ENCODE results near the gene EYA2. TPM values are rescaled to one million over a fixed set of nuclear protein-coding genes. Genes with fewer than 3 reads are reported as not detected.

EYA2 gene
- total and polyA plus RNA-seq, 2 of the 4 experiments (the other 2 are of a cell fraction) = 2.3 to 5.4 TPM

GRCh38 chr20:46939031-46939965 is 44.7 kb downstream of the EYA2 start:
- TF ChIP-seq MAFK (IDR thresholded peaks at IDR 0.05; ENCODE audit: low read depth, low read length) (peak; percentile 39; the same call in 1 of the 2 replicates), POLR2A (IDR thresholded peaks at IDR 0.05; ENCODE audit: low read depth, low read length) (no peak), CEBPB (IDR thresholded peaks at IDR 0.05; ENCODE audit: low read depth, low read length) (no peak), MXI1 (IDR thresholded peaks at IDR 0.05; ENCODE audit: borderline replicate concordance, low read depth, low read length) (no peak), CTCF (conservative IDR thresholded peaks at IDR 0.05; ENCODE audit: low read depth, low read length) (0 out of 2 replicates have a peak, but pooled peaks have one; percentile 11), NFE2L2 (IDR thresholded peaks at IDR 0.05; ENCODE audit: low read depth, low read length) (peak; percentile 46), FOS (IDR thresholded peaks at IDR 0.05; ENCODE audit: low read depth, low read length) (no peak), USF2 (IDR thresholded peaks at IDR 0.05; ENCODE audit: low read depth, low read length) (peak; percentile 89), MAZ (IDR thresholded peaks at IDR 0.05; ENCODE audit: borderline replicate concordance, low read depth, low read length) (no peak)
- POLR2A ChIA-PET (ENCODE audit: unreplicated experiment) = no interaction called here
- CTCF ChIA-PET = interaction anchor here (0.7 kb wide), 1 partner anchor 9 kb away, joined by 3 read pairs; no protein-coding TSS in a partner anchor
- Histone ChIP-seq H3K36me3 (ENCODE audit: control insufficient read depth, insufficient read depth, low read length) (no peaks in the 10 kb centered on the region), H2BK20ac (ENCODE audit: low read depth, low read length) (no peak overlapping the region), H4K20me1 (ENCODE audit: insufficient read depth, low read length) (no peaks in the 10 kb centered on the region), H3K27me3 (ENCODE audit: control insufficient read depth, insufficient read depth, low read length) (no peaks in the 10 kb centered on the region), H4K91ac (ENCODE audit: insufficient read depth, low read depth, low read length) (no peak overlapping the region), H3K18ac (ENCODE audit: low read depth, low read length) (no peak overlapping the region), H3K4me2 (ENCODE audit: low read depth, low read length) (no peak overlapping the region), H4K5ac (ENCODE audit: low read depth, low read length) (no peak overlapping the region), H3K27ac (ENCODE audit: insufficient read depth, low read length) (no peak overlapping the region), H2AFZ (replicated peaks; ENCODE audit: low read length, poor library complexity) (no peak overlapping the region), H3K9me3 (ENCODE audit: control insufficient read depth, insufficient read depth, low read length) (no peaks in the 10 kb centered on the region), H4K8ac (ENCODE audit: low read depth in 2 of 2, low read length in 2 of 2) (no peak overlapping the region), H3K56ac (ENCODE audit: extremely low read depth, insufficient read depth, low read length) (no peak overlapping the region), H3K14ac (replicated peaks; ENCODE audit: low read depth, low read length) (0 out of 2 replicates have a peak overlapping the region, but pooled peaks have one; percentile 21), H2AK9ac (replicated peaks; ENCODE audit: low read depth, low read length, poor library complexity) (no peak overlapping the region), H3K9ac (ENCODE audit: low read depth, low read length) (no peak overlapping the region), H3K79me1 (ENCODE audit: low read depth in 1 of 2, low read length in 2 of 2) (no peaks in the 10 kb centered on the region), H2BK15ac (ENCODE audit: low read depth, low read length) (no peak overlapping the region), H2BK120ac (ENCODE audit: low read depth, low read length) (no peak overlapping the region), H3K9me1 (ENCODE audit: insufficient read depth, low read length) (0 out of 2 replicates have a peak, but pooled peaks cover 4% of the 10 kb centered on the region), H3K4me1 (ENCODE audit: control insufficient read depth, insufficient read depth, low read length) (peaks cover 7% of the 10 kb centered on the region), H3K23ac (ENCODE audit: low read depth, low read length) (no peak overlapping the region), H3K4ac (ENCODE audit: low read depth, low read length) (no peak overlapping the region), H2BK5ac (ENCODE audit: low read depth, low read length, poor library complexity, severe bottlenecking) (no peak overlapping the region), H3K4me3 (ENCODE audit: insufficient read depth, low read depth, low read length) (no peak overlapping the region), H2AK5ac (ENCODE audit: low read depth, low read length) (no peak overlapping the region)
- ATAC-seq (ENCODE audit: low read depth) = 0 out of 2 replicates have a peak, but pooled peaks have one; percentile 11
- intact Hi-C loops (cut with micrococcal nuclease) (no loop called here), in situ Hi-C loops (cut with MboI; ENCODE audit: low sequenced_read_pairs) (no loop called here), dilution Hi-C loops (cut with HindIII; ENCODE audit: low sequenced_read_pairs, unreplicated experiment) (no loop called here)
- BruUV-seq (replicated peaks) = no TSS peak
- no peak for DNase-seq
- no CpG with 5 or more reads among the region's 3 CpGs for WGBS, 2 experiments (ENCODE audit: extremely low coverage in 2 of 2, insufficient read length in 1 of 2)

All from IMR-90 (cell line).